HG03060 (cell line): Measurements from ENCODE around the gene PTPN11.
"Not testable (repeated sequence)": the region's sequence is repeated elsewhere in the genome, so short reads cannot be mapped to it uniquely, and the experiment has no call there.

Source experiments
- ATAC-seq: cut with Tn5 transposase; IDR thresholded peaks from one replicate; pipeline ENCODE4 v1.9.1; 2021; ENCODE audit warnings: low read depth, moderate number of reproducible peaks; ENCODE audit not compliant: unreplicated experiment

The PTPN11 gene

GRCh38 chr12:112506513-112507166, 87.9 kb downstream of the PTPN11 start:
- ATAC-seq = no peak

- ATAC-seq = no peak
Measured at GRCh38 chr12:112513471-112513870, 94.7 kb downstream of the PTPN11 start.

- no peak for ATAC-seq
Measured at GRCh38 chr12:112514456-112514855, 95.7 kb downstream of the PTPN11 start.

- no peak for ATAC-seq
Measured at GRCh38 chr12:112514926-112515642, 96.3 kb downstream of the PTPN11 start.

- ATAC-seq = no peak
Measured at GRCh38 chr12:112515868-112516267, 97.1 kb downstream of the PTPN11 start.

- ATAC-seq = no peak
Measured at GRCh38 chr12:112517730-112518364, 99.1 kb downstream of the PTPN11 start.

GRCh38 chr12:112518365-112518735, 99.6 kb downstream of the PTPN11 start:
- ATAC-seq = no peak

- ATAC-seq = not testable (repeated sequence)
Measured at GRCh38 chr12:112519841-112520340, 101.1 kb downstream of the PTPN11 start.

GRCh38 chr12:112523856-112524255, 105.1 kb downstream of the PTPN11 start:
- ATAC-seq = no peak

GRCh38 chr12:112524269-112524668, 105.5 kb downstream of the PTPN11 start:
- no peak for ATAC-seq

- no peak for ATAC-seq
Measured at GRCh38 chr12:112524676-112525425, 106.1 kb downstream of the PTPN11 start.

GRCh38 chr12:112525426-112525809, 106.7 kb downstream of the PTPN11 start:
- no peak for ATAC-seq

- ATAC-seq = no peak
Measured at GRCh38 chr12:112527082-112527481, 108.3 kb downstream of the PTPN11 start.

GRCh38 chr12:112527501-112527900, 108.8 kb downstream of the PTPN11 start:
- ATAC-seq = no peak

GRCh38 chr12:112528521-112528920, 109.8 kb downstream of the PTPN11 start:
- no peak for ATAC-seq

GRCh38 chr12:112530941-112531340, 112.2 kb downstream of the PTPN11 start:
- no peak for ATAC-seq

- ATAC-seq = no peak
Measured at GRCh38 chr12:112532106-112532505, 113.4 kb downstream of the PTPN11 start.

- ATAC-seq = no peak
Measured at GRCh38 chr12:112533528-112533927, 114.8 kb downstream of the PTPN11 start.

GRCh38 chr12:112535017-112535416, 116.3 kb downstream of the PTPN11 start:
- ATAC-seq = no peak

GRCh38 chr12:112535637-112536366, 117.1 kb downstream of the PTPN11 start:
- no peak for ATAC-seq
